HG03095 (cell line): ENCODE measurements around the gene ASIC3.
A peak's percentile ranks its signal among the peaks of the same experiment; 100 is the strongest.

Source experiments
- ATAC-seq: cut with Tn5 transposase; IDR thresholded peaks from one replicate; pipeline ENCODE4 v1.9.1; 2021; ENCODE audit warnings: moderate library complexity; ENCODE audit not compliant: unreplicated experiment

Gene ASIC3

DNA sequence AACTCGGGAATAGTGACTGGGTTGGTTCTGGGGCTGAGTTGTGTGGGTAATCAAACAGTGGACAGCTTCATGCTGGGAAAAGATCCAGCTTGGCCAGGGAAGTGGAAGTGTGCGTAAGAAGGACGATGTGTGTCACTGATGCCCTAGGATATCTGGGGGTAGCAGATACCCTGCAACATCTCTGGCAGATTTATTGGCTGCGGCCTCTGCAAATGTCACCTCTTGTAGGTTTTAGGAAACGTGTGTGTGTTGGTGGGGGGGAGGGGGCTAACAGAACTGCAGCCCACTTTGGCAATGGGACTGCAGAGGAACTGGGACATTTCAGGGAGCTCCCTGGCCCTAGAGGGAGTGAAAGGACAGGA, 37.0 kb downstream of the ASIC3 start:
- ATAC-seq, result no peak

DNA sequence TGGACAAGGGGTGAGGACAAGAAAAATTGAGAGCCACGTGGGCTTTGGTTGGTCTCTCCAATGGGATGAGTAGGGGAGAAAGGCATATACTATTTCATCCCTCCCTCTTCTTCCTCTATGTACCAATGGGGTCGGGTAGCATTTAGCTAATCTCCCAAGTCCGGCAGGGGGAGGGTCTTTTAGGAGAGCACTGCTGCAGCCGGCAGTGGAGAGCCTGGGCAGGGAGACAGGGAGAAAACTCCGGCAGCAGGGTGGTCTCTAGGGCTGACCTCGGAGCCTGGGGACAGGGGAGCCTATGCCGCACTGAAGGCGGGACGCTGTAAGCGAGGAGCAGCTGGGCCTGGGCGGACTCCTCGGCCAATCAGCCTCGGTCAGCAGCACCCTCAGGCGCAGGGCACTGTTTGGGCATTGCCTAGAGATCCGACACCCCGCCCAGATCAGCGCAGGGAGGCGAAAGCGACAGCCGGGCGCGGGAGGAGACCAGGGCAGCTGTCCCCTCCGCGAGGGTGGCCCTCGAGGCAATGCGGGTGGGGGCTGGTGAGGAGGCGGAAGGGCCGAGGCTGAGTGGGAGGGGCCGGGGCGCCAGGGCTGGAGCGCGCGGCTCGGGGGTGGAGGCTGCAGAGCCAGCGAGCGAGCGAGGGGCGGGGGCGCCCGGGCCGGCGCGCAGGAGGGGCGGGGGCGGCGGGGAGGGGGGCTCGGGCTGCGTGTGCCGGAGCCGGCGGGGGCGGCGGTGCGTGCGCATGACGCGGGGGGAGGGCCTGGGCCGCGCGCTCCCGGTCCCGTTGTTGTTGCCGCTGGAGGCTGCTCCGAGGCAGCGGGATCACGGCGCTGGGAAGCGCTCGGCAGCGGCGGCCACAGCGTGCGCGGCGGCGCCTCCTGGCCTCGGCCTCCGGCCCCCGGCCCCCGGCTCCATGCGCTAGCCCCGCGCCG, 37.6 kb downstream of the ASIC3 start, which contains the start of gene AGAP3:
Gene AGAP3, plus strand, starts transcription at position 785 of the 930 bp plus-strand sequence. CDS start 267 bp downstream, outside the sequence.
- peak; percentile 42 for ATAC-seq

DNA sequence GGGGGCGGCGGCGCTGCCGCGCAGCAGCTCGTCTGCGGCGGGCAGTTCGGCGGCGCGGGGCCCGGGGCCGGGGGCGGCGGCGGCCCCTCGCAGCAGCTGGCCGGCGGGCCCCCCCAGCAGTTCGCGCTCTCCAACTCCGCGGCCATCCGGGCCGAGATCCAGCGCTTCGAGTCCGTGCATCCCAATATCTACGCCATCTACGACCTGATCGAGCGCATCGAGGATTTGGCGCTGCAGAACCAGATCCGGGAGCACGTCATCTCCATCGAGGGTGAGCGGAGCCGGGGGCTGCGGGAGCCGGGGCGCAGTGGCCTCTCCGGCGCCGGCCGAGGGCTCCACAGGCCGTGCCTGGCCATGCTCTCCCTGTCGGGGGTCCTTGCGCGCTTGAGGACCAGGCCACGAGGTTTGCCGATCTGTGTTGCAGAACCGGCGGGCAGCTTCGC, 38.5 kb downstream of the ASIC3 start:
- no peak for ATAC-seq

DNA sequence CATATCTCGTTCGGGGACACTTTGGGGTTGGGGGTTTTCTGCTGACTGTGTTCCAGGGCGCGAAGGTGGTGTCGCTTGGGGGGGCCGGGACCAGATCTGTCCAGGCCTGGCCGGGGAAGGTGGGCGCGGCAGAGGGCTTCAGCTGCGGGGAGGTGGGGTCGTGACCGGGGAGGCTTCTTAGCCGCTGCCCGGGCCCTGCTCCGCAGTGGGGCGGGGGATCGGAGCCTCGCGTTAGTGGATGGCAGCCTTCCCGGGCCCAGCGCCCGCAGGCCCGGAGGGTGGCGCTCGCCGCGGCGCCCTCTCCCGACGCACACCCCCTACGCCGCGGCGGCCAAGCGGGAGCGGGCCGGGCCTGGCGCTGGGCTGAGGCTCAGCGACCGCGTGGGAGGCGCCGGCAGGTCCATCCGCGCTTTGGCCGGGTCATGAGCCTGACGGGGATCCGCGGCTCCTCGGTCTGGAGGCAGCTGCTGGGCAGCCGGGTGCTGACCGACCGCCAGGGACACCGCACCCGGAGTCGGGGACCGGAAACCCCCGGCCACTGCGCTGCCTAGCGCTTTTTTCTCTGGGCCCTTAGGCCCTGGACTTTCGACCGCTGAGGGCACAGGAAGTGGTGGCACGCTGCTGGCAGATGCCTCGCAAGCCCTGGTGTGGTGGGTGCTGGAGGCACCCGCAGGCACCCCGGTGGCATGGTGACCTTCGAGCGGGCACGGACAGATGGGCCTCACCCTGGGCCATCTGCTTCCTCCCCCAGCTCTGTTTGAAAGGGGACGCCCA, 39.1 kb downstream of the ASIC3 start:
- ATAC-seq, result peak; percentile 24

DNA sequence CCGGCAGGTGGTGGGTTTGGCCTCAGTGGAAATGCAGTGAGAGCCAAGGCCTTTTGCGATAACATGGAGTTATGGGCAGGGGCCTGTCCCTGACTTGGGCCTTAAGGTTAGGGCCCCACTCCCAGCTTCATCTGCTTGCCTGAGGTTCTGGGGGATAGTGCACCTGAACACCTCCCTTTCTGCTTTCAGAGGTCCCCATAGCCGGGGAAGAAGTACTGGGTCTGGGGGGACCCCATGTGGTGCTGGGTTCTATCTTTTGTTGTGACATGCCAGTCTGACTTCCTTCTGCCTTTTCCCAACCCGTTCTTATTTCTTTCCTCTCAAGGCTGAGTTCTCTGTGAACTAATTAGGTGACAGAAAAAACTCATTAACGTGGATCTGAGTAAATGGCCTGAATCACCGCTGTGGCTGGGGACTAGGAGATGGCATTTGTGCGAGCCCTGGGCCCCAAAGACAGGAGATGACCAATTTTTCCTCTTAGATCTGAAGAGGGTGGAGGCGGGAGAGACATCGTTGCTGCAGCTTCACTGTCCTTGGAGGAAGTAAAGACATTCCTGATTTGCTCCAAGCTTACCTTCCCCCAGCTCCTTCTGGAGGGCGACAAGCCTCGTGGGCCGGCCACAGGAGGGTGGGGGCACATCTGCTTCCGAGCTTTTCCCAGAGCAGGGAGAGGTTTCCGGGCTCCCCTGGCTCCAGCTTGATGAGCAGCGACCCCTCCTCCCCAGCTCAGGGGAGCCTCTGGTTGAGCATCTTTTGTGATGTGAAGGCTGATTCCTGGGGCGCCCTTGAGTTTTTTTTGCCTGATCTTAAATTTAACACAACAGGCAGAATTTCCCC, 39.9 kb downstream of the ASIC3 start:
- ATAC-seq, result no peak

DNA sequence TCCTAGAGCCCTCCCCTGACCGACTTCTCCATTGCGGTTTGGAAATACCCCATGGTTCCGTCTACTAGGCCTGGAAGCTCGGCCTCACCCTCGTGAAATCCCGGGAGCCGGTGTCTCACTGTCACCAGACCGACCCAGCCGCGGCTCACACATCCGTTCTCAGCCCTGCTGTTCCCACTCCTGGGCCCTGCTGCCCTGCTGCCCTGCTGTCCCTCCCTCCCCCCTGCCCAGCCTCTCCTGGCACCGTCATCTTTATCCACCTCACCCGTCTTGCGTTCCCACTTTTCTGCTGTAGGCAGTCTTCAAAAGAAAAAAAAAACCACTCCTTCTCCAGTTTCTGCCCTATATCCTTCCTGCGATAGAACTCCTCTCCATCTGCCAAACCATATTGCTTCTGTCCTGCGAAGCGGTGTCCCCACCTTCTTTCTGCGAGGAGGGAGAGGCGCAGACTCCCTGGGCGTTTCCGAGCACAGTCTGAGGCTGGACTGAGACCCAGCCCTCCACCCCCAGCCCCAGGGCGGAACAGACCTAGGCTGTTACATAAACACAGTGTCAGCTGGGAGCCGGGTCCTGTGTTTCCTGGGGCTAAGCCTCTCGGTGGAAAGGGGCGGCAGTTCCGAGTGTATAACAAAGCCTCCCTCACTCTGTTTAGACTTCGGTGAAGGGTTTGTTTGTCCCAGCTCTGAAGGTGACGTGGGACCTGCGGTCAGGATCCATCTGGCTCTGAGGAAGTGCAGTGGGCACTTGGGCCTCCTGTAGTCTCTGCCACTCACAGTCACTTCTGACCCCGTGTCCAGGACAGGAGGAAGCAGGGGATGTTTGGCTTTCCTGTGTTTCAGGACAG, 40.7 kb downstream of the ASIC3 start:
- ATAC-seq, result no peak

DNA sequence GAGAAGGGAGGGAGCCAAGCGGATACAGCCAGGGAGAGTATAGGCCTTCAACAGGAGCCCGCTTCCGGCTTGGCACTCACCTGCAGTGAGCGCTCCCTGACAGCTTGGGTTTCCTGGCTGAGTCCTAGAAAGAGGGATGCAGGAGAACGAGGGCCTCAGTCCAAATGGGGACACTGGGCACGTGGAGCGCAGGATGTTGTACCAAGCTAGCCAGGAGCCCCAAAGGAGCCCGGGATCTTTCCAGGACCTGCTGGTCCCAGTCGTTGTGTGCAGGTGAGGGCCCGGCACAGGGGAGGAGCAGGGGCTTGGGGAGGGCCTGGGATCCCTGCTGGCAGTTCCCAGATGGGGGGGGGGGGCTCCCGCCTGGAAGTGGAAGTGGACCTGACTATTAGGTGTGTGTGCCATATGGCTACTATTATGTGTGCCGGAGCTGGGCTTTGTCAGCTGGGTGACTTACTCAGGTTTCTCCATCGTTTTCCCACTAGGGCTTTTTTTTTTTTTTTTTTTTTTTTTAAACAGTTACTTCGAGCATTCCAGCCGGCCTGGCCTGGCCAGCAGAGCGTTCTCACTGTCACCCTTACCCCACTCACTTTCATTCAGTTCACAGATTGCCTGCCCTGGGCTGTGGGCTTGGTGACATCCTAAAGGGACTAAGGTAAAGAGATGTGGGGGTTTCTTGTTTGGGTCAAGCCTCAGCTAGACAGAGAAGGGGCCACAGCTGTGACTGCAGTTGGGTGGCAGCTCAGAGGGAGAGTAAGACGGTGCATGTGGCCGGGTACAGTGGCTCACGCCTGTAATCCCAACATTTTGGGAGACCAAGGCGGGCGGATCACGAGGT, 41.8 kb downstream of the ASIC3 start:
- ATAC-seq, result no peak

DNA sequence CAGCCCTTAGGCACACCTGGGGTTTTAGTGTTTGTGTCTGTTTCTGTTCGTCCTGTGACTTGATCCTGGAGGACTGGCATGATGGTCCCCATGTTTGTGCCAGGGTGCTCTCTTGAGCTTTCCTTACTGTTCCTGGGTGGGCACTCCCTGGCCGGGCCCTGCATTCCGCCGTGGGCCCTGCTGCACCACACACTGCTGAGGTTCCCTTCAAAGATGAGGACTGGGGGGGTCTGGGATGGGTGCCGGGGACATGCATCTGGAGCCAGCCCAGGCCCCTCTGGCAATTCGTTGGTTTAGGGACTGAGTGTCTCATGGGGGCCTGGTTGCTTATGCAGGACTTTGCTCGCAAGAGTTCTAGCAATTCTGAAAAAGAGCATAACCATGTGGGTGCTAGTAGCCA, 42.7 kb downstream of the ASIC3 start:
- no peak for ATAC-seq

DNA sequence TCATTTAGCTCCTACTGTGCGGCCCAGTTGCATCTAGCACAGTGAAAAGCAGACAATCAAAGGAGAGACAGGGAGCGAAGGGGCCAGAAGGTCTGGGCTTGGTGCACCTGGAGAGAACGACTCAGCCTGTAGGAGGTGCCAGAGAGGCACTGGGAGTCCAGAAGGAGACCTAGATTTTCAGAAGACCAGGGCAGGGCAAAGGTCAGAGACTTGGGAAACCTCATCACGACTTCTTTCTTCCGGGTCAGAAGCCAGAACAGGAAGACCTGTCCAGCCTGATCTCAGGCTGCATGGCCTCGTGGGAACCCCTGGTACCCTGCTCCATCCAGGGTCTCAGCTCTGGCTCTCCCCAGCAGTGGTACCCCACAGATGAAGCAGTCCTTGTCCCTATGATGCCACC, 43.1 kb downstream of the ASIC3 start:
- no peak for ATAC-seq

DNA sequence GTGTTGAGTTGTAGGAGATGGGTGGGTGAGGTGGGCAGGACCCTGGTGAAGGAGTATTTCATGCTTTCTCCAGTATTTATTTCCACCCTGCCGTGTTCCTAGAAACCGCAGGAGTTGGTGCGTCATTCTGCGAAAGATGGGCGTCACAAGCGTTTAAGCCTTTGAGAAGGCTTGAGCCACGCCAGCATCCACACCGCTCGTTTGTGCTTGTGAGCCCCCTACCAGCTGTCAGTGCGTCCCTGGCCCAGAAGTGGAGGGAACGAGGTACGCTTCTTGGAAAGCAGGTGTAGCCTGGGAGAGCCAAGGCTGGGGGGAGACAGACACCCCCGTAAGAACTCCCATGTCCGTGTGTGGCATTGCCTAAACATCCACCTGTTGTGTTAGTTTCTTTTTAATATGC, 43.7 kb downstream of the ASIC3 start:
- ATAC-seq, result no peak

DNA sequence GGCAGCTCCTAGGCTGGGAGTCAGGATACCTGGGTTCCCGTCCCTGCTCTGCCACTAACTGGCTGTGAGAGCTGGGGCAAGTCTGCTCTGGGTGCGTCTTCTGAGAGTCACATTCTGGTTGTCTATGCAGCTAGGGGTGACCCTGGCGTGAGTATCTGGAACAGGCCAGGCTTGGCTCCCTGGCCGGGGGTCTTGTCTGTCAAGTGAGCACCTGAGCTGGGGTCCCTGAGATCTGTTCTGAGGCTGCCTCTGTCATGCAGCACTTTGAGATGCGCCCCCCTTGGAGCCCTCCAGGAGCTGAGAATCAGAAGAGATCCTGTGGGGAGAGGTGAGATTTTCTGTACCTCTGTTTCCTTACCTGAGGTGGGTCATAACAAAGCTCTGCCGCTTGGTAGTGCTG, 45.4 kb downstream of the ASIC3 start:
- no peak for ATAC-seq

DNA sequence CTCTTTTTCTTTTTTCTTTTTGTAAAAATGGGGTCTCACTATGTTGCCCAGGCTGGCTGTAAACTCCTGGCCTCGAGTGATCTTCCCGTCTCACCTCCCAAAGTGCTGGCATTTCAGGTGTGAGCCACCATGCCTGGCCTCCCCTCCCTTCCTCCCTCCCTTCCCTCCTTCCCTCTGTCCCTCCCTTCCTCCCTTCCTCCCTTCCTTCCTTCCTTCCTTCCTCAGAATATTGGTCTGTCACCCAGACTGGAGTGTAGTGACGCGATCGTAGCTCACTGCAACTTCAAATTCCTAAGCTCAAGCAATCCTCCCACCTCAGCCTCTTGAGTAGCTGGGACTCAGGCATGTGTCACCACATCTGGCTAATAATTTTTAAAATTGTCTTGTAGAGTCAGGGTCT, 46.3 kb downstream of the ASIC3 start:
- no peak for ATAC-seq

DNA sequence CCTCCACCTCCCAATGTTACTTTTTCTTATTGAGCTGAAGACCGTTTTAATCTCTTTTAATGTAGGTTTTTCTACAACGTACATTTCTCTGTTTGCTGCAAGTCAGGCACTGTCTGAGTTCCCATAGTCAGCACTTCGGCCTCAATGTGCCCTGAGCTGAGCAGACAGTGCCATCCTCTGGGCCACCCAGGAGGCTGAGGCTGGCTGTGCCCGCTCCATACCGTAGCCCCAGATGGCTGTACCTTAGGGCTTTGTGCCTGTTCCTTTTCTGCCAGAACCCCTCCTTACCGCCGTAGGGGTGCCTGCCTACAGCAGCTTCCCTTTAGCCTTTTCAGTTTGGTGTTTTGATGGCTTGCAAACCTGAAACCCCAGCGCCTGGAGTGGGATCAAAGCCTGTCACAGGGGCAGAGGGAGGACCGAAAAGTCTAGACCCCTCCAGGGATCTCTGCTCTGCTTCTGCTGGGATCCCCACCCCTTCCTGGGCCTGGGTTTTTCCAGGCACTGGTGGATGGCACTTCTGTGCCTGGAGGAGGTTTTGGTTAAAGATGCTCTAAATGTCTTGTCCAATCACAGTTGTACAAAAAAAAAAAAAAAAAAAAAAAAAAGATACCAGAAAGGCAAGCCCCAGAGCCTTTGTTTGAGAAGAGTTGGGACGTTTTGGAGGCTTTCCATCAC, 46.9 kb downstream of the ASIC3 start:
- no peak for ATAC-seq

DNA sequence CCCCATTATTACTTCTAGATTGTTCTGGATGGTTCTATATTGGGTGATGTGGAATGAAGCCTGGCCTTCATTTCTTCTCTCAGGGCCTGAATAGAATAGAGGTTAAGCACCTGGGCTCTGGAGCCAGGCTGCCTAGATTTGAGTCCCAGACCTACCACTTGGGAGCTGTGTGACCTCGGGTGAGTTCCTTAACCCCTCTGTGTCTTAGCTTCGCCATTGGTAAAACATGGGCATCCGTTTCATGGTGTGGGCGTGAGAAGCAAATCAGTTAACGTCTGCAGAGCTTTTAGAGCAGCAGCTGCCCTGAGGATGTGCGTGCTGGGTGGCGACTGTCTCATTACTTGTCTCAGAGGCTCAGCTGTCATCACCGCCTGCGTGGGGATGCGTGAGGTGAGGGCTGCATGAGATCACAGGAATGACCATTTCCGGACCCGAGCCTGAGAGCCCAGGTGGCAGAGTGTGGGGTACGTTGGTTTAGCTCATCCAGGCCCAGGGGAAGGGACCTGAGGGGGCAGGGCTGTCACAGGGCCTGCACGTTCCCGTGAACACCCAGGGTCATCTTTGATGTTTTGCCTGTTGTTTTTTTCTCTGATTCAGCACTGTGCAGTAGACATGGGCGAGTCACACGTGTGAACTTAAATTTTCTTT, 47.6 kb downstream of the ASIC3 start:
- no peak for ATAC-seq

DNA sequence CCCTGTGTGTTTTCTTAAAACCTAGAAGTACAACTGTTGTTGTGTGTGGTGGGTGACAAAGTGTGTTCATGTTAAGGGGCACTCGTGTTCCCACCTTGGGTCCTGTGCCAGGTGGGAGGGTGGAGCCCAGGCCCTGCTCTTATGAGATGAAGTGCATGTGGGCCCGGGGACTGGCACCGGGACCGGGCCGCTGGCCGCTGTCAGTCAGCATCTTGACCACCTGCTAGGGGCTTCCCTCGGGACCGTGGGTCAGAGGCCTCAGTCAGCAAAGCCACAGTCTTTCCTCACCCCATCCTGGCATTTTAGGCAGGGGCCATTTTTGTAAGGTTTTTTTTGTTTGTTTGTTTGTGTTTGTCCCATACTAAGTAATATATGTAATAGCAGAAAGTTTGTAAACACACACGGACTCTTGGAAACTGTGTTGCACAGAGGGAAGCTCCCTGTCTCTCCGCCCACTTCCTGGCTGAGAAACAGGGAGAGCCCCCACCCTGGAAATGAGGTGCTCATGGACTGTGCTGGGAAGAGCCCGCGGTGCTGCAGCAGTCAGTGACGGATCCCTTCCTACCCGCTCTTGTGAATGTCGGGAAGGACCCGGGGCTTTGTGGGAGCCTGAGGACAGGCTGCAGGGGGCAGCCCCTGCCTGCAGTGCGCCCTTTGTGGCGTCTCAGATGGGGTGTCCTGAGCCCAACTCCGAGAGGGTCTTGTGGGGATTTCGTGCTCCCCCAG, 51.3 kb downstream of the ASIC3 start:
- no peak for ATAC-seq

DNA sequence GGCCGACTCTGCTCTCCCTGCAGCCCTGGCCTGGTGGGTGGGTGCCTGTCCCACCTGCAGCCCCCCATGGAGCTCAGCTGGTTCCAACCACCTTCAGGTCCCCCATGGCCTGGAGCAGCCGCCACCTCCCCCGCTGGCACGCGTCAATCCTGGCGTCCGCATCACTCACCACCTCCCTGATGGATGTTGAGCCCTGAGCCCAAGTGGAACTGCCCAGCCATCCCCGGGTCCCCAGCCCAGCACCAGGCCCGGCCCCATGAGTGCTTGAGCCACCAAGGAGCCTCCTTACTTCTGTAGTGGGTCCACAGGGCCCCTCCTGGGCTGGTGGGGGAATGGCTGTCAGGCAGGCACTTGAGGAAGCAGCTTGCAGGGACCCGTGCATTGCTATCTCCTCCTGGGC, 52.6 kb downstream of the ASIC3 start:
- no peak for ATAC-seq

DNA sequence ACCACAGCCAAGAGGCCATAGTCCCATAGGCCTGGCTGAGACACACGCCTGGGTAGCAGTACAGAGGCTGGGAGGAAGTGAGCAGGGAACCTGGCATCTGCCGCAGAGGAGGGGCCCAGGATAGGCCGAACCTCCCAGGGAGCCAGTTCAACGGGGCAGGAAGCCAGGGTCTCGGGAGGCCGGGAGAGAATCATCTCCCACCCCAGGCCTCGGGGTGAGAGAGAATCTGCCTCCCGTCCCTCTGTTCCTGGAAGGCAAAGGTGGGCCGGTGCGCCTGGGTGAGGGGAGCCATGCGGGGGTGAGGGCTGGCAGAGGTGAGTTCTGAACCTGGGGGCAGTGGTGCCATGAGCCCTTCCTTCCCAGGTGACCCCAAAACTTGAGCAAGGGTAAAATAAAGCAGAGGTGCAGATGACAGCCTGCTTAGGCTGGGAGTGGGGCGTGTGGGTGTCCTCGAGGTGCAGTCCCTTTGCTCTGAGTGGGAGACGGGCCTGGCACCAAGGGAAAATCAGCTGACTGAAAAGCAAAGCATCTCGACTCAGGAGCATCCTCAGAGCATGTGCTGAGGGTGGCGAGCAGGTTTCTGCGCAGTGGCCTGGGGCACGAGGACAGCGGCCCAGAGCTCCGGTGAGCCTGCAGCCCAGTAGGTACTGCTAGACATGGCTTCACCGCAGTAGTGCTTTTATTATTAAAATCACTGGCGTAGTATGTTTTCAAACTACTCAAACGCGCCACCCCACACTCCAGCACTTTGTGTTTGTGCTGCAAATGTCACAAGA, 53.5 kb downstream of the ASIC3 start:
- ATAC-seq, result no peak
